WI38 (cell line): Measurements from ENCODE around the gene PRKCE.
A peak's percentile ranks its signal among the peaks of the same experiment; 100 is the strongest.

Source experiments
- H3K4me3 ChIP-seq: 2 replicates; pipeline ENCODE4 v1.5.1; 2011; ENCODE audit warnings: low read depth, mild to moderate bottlenecking, control low read depth, low read length
- TF ChIP-seq, protein P1 (sequence below): IDR thresholded peaks from 2 replicates; pipeline ENCODE4 v1.5.1; 2012; ENCODE audit warnings: low read depth, mild to moderate bottlenecking, control low read depth, low read length

Gene PRKCE

DNA sequence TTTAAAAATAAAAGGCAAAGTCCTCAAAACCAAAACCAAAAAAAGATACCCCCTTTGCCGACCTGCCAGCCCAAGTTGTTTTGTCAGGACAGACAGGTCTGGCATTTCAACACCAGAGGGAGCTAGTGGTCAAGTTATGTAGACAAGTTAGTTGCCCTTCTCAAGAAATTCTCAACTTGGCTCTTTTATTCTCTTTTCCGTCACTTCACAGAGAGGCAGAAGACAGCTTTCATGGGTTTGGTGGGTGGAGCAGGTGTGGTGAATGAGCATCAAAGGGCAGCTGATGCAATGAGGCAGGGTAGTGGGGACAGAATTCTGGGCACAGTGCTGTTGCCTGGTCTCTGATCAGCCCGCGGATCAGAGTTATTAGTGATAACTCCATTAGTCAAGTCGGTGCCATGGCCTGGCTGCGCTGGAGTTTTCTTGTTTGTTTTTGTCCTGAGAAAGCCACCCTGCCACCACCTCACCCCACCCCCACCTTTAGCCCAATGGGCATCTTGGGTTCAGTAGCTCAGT lies 342.1 kb downstream of the PRKCE start:
- no peak overlapping the region for H3K4me3 ChIP-seq
- TF ChIP-seq, protein P1, sequence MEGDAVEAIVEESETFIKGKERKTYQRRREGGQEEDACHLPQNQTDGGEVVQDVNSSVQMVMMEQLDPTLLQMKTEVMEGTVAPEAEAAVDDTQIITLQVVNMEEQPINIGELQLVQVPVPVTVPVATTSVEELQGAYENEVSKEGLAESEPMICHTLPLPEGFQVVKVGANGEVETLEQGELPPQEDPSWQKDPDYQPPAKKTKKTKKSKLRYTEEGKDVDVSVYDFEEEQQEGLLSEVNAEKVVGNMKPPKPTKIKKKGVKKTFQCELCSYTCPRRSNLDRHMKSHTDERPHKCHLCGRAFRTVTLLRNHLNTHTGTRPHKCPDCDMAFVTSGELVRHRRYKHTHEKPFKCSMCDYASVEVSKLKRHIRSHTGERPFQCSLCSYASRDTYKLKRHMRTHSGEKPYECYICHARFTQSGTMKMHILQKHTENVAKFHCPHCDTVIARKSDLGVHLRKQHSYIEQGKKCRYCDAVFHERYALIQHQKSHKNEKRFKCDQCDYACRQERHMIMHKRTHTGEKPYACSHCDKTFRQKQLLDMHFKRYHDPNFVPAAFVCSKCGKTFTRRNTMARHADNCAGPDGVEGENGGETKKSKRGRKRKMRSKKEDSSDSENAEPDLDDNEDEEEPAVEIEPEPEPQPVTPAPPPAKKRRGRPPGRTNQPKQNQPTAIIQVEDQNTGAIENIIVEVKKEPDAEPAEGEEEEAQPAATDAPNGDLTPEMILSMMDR: peak; percentile 69

DNA sequence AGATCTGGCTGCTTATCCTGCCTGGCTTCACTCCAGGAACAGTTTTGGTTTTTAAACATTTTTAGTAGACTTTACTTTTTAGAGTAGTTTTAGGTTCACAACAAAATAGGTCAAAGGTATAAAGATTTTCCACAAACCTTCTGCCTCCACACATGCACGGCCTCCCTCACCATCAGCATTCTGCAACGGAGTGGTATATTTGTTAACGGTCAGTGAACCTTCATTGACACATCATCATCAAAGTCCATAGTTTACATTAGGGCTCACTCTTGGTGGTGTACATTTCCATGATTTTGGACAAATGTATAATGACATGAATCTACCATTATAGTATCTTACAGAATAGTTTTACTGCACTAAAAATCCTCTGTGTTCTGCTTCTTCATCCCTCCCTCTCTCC lies 342.6 kb downstream of the PRKCE start:
- TF ChIP-seq, protein P1: no peak
- no peak overlapping the region for H3K4me3 ChIP-seq

DNA sequence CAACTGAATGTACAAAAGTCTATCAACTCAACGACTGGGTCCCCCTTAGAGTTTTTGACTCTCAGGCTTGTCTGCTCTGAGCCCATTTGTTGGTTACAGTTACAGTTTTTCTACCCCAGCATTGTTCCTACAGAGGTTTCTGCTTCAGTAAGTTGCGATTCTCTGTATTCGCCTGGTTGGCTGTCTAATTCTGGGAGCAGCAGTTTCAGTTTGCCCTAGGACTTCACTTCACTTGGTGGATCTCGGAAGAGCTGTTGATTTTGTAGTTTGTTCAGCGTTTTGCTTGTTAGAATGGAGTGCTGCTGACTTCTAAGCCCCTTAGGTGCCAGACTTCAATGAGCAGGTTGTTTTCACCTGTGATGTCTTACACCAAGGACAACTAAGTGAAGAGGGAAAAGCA lies 349.2 kb downstream of the PRKCE start:
- no peak overlapping the region for H3K4me3 ChIP-seq
- TF ChIP-seq, protein P1: no peak

DNA sequence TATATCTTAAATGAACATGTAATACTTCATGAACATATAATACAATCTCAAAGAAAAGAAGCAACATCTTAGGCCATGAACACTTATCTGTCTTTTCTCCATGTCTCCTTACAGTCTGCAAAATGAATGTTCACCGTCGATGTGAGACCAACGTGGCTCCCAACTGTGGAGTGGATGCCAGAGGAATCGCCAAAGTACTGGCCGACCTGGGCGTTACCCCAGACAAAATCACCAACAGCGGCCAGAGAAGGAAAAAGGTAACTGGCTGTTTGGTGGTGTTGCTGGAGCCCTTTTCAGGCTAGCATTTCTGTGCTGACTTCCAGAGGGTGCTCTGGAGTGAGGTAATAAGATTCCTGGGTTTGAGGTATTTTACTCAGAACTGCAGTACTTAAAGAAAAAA lies 349.8 kb downstream of the PRKCE start:
- TF ChIP-seq, protein P1: no peak

DNA sequence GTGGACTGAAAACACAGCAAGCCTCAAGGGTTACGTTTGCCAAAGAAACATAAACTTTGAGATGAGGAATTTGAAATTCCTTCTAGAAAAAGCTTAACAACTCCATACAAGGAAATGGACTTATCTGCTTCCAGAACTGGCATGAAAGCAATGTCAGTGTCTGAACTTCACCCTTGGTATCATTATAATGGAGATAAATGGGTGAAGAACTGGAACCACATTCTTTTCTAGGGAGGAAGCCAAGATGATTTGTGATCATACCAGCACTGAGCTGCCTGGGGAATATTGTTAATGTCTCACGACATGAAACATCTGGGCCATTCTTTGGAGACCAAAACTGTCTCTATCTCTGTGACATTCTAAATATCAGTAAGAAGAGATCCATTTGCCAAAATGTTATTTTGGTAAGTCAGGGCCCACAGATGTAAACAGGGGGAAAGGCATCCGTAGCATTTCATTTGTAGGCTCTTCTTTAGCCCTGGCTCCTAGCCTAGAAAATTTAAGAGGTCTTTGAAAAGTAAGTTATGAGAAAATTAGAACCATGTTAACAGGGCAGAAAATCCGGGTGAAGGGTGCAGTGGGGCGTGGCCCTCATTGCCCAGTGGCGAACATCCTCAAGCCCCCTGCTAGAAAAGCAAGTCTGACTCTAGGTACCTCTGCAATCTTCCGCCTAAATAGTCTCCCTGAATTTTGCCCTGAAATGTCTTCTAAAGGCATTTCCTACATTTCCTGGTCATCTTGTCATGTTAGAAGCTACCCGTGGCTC lies 350.4 kb downstream of the PRKCE start:
- no peak overlapping the region for H3K4me3 ChIP-seq
- TF ChIP-seq, protein P1: no peak

More for the DNA sequence above, 349.8 kb downstream of the PRKCE start:
- H3K4me3 ChIP-seq: no peak overlapping the region

DNA sequence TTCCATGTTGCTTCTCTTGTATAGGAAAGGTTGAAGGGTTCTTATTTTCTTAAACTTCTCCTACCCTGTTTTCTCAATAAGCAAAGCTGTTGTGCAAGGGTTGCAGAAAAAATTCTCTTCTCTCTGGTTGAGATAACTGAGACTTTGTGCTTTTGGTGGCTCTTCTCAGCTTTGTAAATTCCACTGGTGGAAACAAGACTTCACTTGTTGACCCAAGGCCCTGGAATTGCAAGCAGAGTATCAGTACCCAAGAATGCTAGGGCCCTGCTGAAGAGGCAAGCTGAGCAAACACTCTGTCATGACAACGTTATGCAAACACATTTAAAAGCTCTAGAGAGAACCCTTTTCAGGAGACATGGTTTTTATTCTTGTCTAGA lies 351.0 kb downstream of the PRKCE start:
- TF ChIP-seq, protein P1: no peak

DNA sequence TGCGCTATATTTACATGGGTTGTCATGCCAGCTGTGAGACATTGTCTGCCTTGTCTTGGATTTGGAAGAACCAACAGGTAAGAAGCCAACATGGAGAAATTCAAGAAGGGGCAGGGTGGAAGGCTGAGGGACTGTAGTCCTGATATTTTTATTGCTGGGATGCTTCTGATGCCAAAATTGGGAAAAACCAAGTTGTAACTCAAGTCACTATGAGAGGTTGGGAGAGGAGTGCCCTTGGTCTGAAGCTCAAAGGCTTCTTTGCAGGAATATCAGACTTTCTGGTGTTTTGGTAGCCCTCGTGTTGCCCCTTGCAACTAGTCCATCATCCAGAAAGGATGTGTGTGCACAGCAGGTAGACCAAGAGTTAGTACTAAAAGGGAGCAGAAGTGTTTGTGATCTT lies 351.5 kb downstream of the PRKCE start:
- H3K4me3 ChIP-seq: no peak overlapping the region
- TF ChIP-seq, protein P1: no peak

More for the DNA sequence above, 351.0 kb downstream of the PRKCE start:
- H3K4me3 ChIP-seq: no peak overlapping the region
